Fibroblast of the aortic adventitia (primary cell): Measurements from ENCODE around the gene KIF26B. TPM values are rescaled to one million over a fixed set of nuclear protein-coding genes. Genes with fewer than 3 reads are reported as not detected.

Experiments used
- DNase-seq: peaks from one replicate; pipeline ENCODE4 v3.0.0-alpha.2; 2010; ENCODE audit warnings: low read depth
- H3K4me3 ChIP-seq: 2 replicates; pipeline ENCODE4 v1.5.1; 2011; ENCODE audit warnings: low read depth, mild to moderate bottlenecking, control low read depth, low read length, moderate library complexity
- CTCF ChIP-seq: IDR thresholded peaks from 2 replicates; pipeline ENCODE4 v1.5.1; 2011; ENCODE audit warnings: mild to moderate bottlenecking, low read length, control low read depth, inconsistent platforms; ENCODE audit not compliant: insufficient read depth
- total RNA-seq: library from RNA; depleted of rRNA; stranded (reverse); fragments of >200 nt; gene quantifications from 2 replicates; pipeline ENCODE4 v1.2.3, GENCODE V29; 2012; ENCODE audit warnings: low replicate concordance

Gene KIF26B
- total RNA-seq, 1 donor = 4.6 TPM

- no peak for DNase-seq
- H3K4me3 ChIP-seq = no peak overlapping the region
- TF ChIP-seq CTCF = no peak
Measured at GRCh38 chr1:245177071-245177900, 22.5 kb downstream of the KIF26B start.

- DNase-seq = no peak
- no peak for TF ChIP-seq CTCF
- no peak overlapping the region for H3K4me3 ChIP-seq
Measured at GRCh38 chr1:245179706-245180105, 24.9 kb downstream of the KIF26B start.

GRCh38 chr1:245180496-245181157 is 25.8 kb downstream of the KIF26B start:
- DNase-seq = no peak
- H3K4me3 ChIP-seq = no peak overlapping the region
- TF ChIP-seq CTCF = no peak

- TF ChIP-seq CTCF = no peak
- no peak for DNase-seq
- H3K4me3 ChIP-seq = no peak overlapping the region
Measured at GRCh38 chr1:245181158-245181517, 26.4 kb downstream of the KIF26B start.

- no peak for TF ChIP-seq CTCF
- no peak for DNase-seq
- H3K4me3 ChIP-seq = no peak overlapping the region
Measured at GRCh38 chr1:245182028-245182427, 27.2 kb downstream of the KIF26B start.

GRCh38 chr1:245183429-245183828 is 28.6 kb downstream of the KIF26B start:
- DNase-seq = peak; percentile 20
- no peak for TF ChIP-seq CTCF
- H3K4me3 ChIP-seq = no peak overlapping the region
